IMR-90 (cell line): ENCODE results near the gene MAFB. TPM values are rescaled to one million over a fixed set of nuclear protein-coding genes. Genes with fewer than 3 reads are reported as not detected.

Experiments
- ATAC-seq: fragments of 200-7000 bp; cut with Tn5 transposase; 2 replicates; pipeline ENCODE4 v1.9.1; 2020; ENCODE audit warnings: low read depth, mild to moderate bottlenecking, moderate library complexity
- BruUV-seq: library from RNA; stranded (reverse); fragments of 400-500 nt; replicated peaks from 2 replicates; lab custom pipeline; 2021; lab: Mats Ljungman, UMichigan
- CTCF ChIA-PET: fragments of 300-600 bp; formaldehyde crosslinking; extraction: SDS; loops from one replicate; lab custom pipeline; 2021; ENCODE audit warnings: antibody characterized with exemption; lab: Yijun Ruan, JAX
- POLR2A ChIA-PET: fragments of 300-600 bp; sonication (Branson Sonifier 250); formaldehyde crosslinking; loops from one replicate; lab custom pipeline; 2022; ENCODE audit warnings: antibody characterized with exemption; ENCODE audit not compliant: unreplicated experiment; lab: Charles Lee
- DNase-seq: peaks from one replicate; pipeline ENCODE4 v3.0.0; 2013
- H2AFZ ChIP-seq: replicated peaks from 2 replicates; pipeline ENCODE3; 2013; ENCODE audit warnings: low read length, mild to moderate bottlenecking; ENCODE audit not compliant: poor library complexity
- H2AK5ac ChIP-seq: 2 replicates; pipeline ENCODE4 v1.6.1; 2013; ENCODE audit warnings: low read depth, low read length, inconsistent platforms
- H2AK9ac ChIP-seq: replicated peaks from 2 replicates; pipeline ENCODE3; 2013; ENCODE audit warnings: mild to moderate bottlenecking, low read depth, low read length, moderate library complexity; ENCODE audit not compliant: poor library complexity
- H2BK120ac ChIP-seq: 2 replicates; pipeline ENCODE4 v1.6.1; 2013; ENCODE audit warnings: low read depth, low read length, inconsistent platforms
- H2BK15ac ChIP-seq: 3 replicates; pipeline ENCODE4 v1.6.1; 2013; ENCODE audit warnings: low read depth, low read length, inconsistent platforms
- H2BK20ac ChIP-seq: 2 replicates; pipeline ENCODE4 v1.6.1; 2013; ENCODE audit warnings: low read depth, mild to moderate bottlenecking, inconsistent platforms, low read length, moderate library complexity
- H2BK5ac ChIP-seq: 2 replicates; pipeline ENCODE4 v1.6.1; 2013; ENCODE audit warnings: mild to moderate bottlenecking, low read depth, low read length, inconsistent platforms; ENCODE audit not compliant: poor library complexity, severe bottlenecking
- H3K14ac ChIP-seq: replicated peaks from 2 replicates; pipeline ENCODE4 v1.6.1; 2013; ENCODE audit warnings: low read depth, low read length, inconsistent platforms
- H3K18ac ChIP-seq: 2 replicates; pipeline ENCODE4 v1.6.1; 2013; ENCODE audit warnings: low read depth, low read length, control low read depth
- H3K23ac ChIP-seq: 2 replicates; pipeline ENCODE4 v1.6.1; 2013; ENCODE audit warnings: low read depth, low read length, inconsistent platforms
- H3K27ac ChIP-seq: 2 replicates; pipeline ENCODE4 v1.5.1; 2013; ENCODE audit warnings: mild to moderate bottlenecking, control low read depth, low read length; ENCODE audit not compliant: insufficient read depth
- H3K27me3 ChIP-seq: 2 replicates; pipeline ENCODE4 v1.6.1; 2013; ENCODE audit warnings: low read length; ENCODE audit not compliant: control insufficient read depth, insufficient read depth
- H3K36me3 ChIP-seq: 2 replicates; pipeline ENCODE4 v1.6.1; 2013; ENCODE audit warnings: low read length, mixed read lengths; ENCODE audit not compliant: control insufficient read depth, insufficient read depth
- H3K4ac ChIP-seq: 2 replicates; pipeline ENCODE4 v1.6.1; 2013; ENCODE audit warnings: low read depth, low read length, inconsistent platforms
- H3K4me1 ChIP-seq: 2 replicates; pipeline ENCODE4 v1.6.1; 2013; ENCODE audit warnings: low read length, mixed read lengths; ENCODE audit not compliant: control insufficient read depth, insufficient read depth
- H3K4me2 ChIP-seq: 2 replicates; pipeline ENCODE4 v1.6.1; 2013; ENCODE audit warnings: low read depth, mild to moderate bottlenecking, control low read depth, low read length, moderate library complexity
- H3K4me3 ChIP-seq: 2 replicates; pipeline ENCODE4 v1.5.1; 2013; ENCODE audit warnings: low read depth, mild to moderate bottlenecking, control low read depth, low read length, moderate library complexity; ENCODE audit not compliant: insufficient read depth
- H3K56ac ChIP-seq: 2 replicates; pipeline ENCODE4 v1.6.1; 2013; ENCODE audit warnings: low read length, inconsistent platforms; ENCODE audit not compliant: insufficient read depth; ENCODE audit errors: extremely low read depth
- H3K79me1 ChIP-seq, 2 experiments: 2 replicates each; pipeline ENCODE4 v1.6.1; 2013; ENCODE audit warnings: low read length in 2 of 2, inconsistent platforms in 1 of 2, low read depth in 1 of 2
- H3K9ac ChIP-seq: 2 replicates; pipeline ENCODE4 v1.6.1; 2013; ENCODE audit warnings: low read depth, low read length, control low read depth
- H3K9me1 ChIP-seq: 2 replicates; pipeline ENCODE4 v1.6.1; 2013; ENCODE audit warnings: low read length, inconsistent platforms; ENCODE audit not compliant: insufficient read depth
- H3K9me3 ChIP-seq: 2 replicates; pipeline ENCODE4 v1.6.1; 2013; ENCODE audit warnings: low read length; ENCODE audit not compliant: control insufficient read depth, insufficient read depth
- H4K20me1 ChIP-seq: 2 replicates; pipeline ENCODE4 v1.6.1; 2013; ENCODE audit warnings: low read length, inconsistent platforms; ENCODE audit not compliant: insufficient read depth
- H4K5ac ChIP-seq: 2 replicates; pipeline ENCODE4 v1.6.1; 2013; ENCODE audit warnings: mild to moderate bottlenecking, low read depth, low read length, control low read depth
- H4K8ac ChIP-seq, 2 experiments: 2 replicates each; pipeline ENCODE4 v1.6.1; 2013; ENCODE audit warnings: low read depth in 2 of 2, low read length in 2 of 2, control low read depth in 1 of 2, inconsistent platforms in 1 of 2
- H4K91ac ChIP-seq: 2 replicates; pipeline ENCODE4 v1.6.1; 2013; ENCODE audit warnings: low read depth, low read length, inconsistent platforms; ENCODE audit not compliant: insufficient read depth
- BHLHE40 ChIP-seq: fragments of 150-350 bp; IDR thresholded peaks from 2 replicates; pipeline ENCODE4 v1.6.1; 2016; ENCODE audit warnings: mild to moderate bottlenecking, low read depth, low read length
- CEBPB ChIP-seq: IDR thresholded peaks from 2 replicates; pipeline ENCODE4 v1.6.1; 2012; ENCODE audit warnings: low read depth, low read length, improper control_type of control experiment
- FOS ChIP-seq: fragments of 150-350 bp; IDR thresholded peaks from 2 replicates; pipeline ENCODE4 v1.6.1; 2016; ENCODE audit warnings: low read depth, low read length
- MAZ ChIP-seq: IDR thresholded peaks from 2 replicates; pipeline ENCODE4 v1.6.1; 2012; ENCODE audit warnings: low read depth, mild to moderate bottlenecking, low read length, improper control_type of control experiment, moderate library complexity, borderline replicate concordance
- MXI1 ChIP-seq: IDR thresholded peaks from 2 replicates; pipeline ENCODE4 v1.6.1; 2012; ENCODE audit warnings: low read depth, mild to moderate bottlenecking, low read length, moderate library complexity, borderline replicate concordance
- NFE2L2 ChIP-seq: fragments of 150-350 bp; IDR thresholded peaks from 2 replicates; pipeline ENCODE4 v1.6.1; 2016; ENCODE audit warnings: low read depth, mild to moderate bottlenecking, low read length
- RAD21 ChIP-seq: IDR thresholded peaks from 2 replicates; pipeline ENCODE4 v1.6.1; 2012; ENCODE audit warnings: low read length, improper control_type of control experiment
- RCOR1 ChIP-seq: IDR thresholded peaks from 2 replicates; pipeline ENCODE4 v1.6.1; 2012; ENCODE audit warnings: mild to moderate bottlenecking, low read length, improper control_type of control experiment; ENCODE audit not compliant: insufficient replicate concordance
- RFX5 ChIP-seq: IDR thresholded peaks from 2 replicates; pipeline ENCODE4 v1.8.0; 2012; ENCODE audit warnings: low read depth, mild to moderate bottlenecking, low read length, moderate library complexity
- WGBS, 2 experiments: methylation state at CpG; one replicate each; pipeline versions ENCODE4 v1.1.5 to v1.1.7; 2013; ENCODE audit warnings: missing lambda C conversion rate in 2 of 2; ENCODE audit not compliant: insufficient read length in 1 of 2; ENCODE audit errors: extremely low coverage in 2 of 2; 5-methylcytosine and 5-hydroxymethylcytosine counted together
- dilution Hi-C: fragments of 300-500 bp; cut with HindIII; formaldehyde crosslinking; loops from one replicate; pipeline ENCODE4 v1.14.3; 2018; ENCODE audit warnings: low sequenced_read_pairs; ENCODE audit not compliant: unreplicated experiment
- in situ Hi-C: fragments of 300-500 bp; cut with MboI; formaldehyde crosslinking; loops from 3 replicates; pipeline ENCODE4 v1.14.3; 2019; ENCODE audit warnings: low sequenced_read_pairs, inconsistent platforms, mixed read lengths
- intact Hi-C: fragments of 100-400 bp; cut with micrococcal nuclease; formaldehyde crosslinking; loops from 2 replicates; pipeline ENCODE4 v1.10.0; 2022
- polyA plus RNA-seq, 3 experiments: library from polyadenylated mRNA; depleted of rRNA; stranded (reverse); fragments of >200 nt; gene quantifications; 2 replicates each; pipeline ENCODE4 v1.2.3, GENCODE V29; 2012; ENCODE audit warnings: low replicate concordance in 1 of 3
- total RNA-seq: library from RNA; depleted of rRNA; stranded (reverse); fragments of >200 nt; gene quantifications from 2 replicates; pipeline ENCODE4 v1.2.3, GENCODE V29; 2012
- TF ChIP-seq, protein P1 (sequence below): conservative IDR thresholded peaks from 2 replicates; pipeline ENCODE4 v1.5.1; 2012; ENCODE audit warnings: mild to moderate bottlenecking, low read depth, low read length, improper control_type of control experiment
- TF ChIP-seq, protein P2 (sequence below): fragments of 150-350 bp; IDR thresholded peaks from 2 replicates; pipeline ENCODE4 v1.6.1; 2017; ENCODE audit warnings: mild to moderate bottlenecking, antibody characterized with exemption, low read length, low read depth

The MAFB gene
- total and polyA plus RNA-seq, 2 of the 4 experiments (the other 2 are of a cell fraction), result 0.07 TPM; not detected in 1

DNA sequence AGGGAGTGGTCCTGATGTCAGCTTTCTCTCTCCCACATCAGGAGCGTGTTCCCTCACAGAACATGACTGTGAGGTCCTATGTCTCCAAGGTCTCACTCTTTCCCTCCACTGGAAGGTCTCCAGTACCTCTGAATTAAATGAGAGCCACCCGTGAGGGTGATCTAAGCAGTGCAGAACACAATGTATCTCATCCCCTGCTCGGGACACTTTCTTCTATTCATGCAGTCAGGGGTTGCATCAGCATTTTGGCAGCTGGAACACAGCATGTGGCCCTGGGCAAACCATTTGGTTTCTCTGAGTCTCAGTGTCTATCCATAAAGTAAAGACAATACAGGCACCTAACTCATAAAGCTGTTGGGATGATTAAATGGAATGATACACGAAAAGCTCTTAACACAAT is 34.2 kb downstream of the MAFB start:
- H2AK9ac ChIP-seq, result no peak overlapping the region
- H3K23ac ChIP-seq, result no peak overlapping the region
- H3K4ac ChIP-seq, result no peak overlapping the region
- ATAC-seq, result no peak
- H3K79me1 ChIP-seq, result no peaks in the 10 kb centered on the region
- H3K36me3 ChIP-seq, result no peaks in the 10 kb centered on the region
- TF ChIP-seq, protein P1, sequence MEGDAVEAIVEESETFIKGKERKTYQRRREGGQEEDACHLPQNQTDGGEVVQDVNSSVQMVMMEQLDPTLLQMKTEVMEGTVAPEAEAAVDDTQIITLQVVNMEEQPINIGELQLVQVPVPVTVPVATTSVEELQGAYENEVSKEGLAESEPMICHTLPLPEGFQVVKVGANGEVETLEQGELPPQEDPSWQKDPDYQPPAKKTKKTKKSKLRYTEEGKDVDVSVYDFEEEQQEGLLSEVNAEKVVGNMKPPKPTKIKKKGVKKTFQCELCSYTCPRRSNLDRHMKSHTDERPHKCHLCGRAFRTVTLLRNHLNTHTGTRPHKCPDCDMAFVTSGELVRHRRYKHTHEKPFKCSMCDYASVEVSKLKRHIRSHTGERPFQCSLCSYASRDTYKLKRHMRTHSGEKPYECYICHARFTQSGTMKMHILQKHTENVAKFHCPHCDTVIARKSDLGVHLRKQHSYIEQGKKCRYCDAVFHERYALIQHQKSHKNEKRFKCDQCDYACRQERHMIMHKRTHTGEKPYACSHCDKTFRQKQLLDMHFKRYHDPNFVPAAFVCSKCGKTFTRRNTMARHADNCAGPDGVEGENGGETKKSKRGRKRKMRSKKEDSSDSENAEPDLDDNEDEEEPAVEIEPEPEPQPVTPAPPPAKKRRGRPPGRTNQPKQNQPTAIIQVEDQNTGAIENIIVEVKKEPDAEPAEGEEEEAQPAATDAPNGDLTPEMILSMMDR, result no peak
- TF ChIP-seq MAZ (no peak), BHLHE40 (no peak), NFE2L2 (no peak), CEBPB (no peak), RFX5 (no peak), FOS (no peak), RCOR1 (no peak), MXI1 (no peak), RAD21 (no peak)
- TF ChIP-seq, protein P2, sequence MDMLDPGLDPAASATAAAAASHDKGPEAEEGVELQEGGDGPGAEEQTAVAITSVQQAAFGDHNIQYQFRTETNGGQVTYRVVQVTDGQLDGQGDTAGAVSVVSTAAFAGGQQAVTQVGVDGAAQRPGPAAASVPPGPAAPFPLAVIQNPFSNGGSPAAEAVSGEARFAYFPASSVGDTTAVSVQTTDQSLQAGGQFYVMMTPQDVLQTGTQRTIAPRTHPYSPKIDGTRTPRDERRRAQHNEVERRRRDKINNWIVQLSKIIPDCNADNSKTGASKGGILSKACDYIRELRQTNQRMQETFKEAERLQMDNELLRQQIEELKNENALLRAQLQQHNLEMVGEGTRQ, result no peak
- no peak for DNase-seq
- no peak overlapping the region for H3K4me2 ChIP-seq
- H3K9me3 ChIP-seq, result no peaks in the 10 kb centered on the region
- H4K91ac ChIP-seq, result no peak overlapping the region
- H3K18ac ChIP-seq, result no peak overlapping the region
- H3K14ac ChIP-seq, result no peak overlapping the region
- no peak overlapping the region for H4K5ac ChIP-seq
- peaks cover 7% of the 10 kb centered on the region; the same call in 1 of the 2 replicates for H3K27me3 ChIP-seq
- H4K8ac ChIP-seq, result no peak overlapping the region
- no peaks in the 10 kb centered on the region for H4K20me1 ChIP-seq
- BruUV-seq, result no TSS peak
- no peak overlapping the region for H2BK120ac ChIP-seq
- no peak overlapping the region for H2BK5ac ChIP-seq
- no peak overlapping the region for H2BK15ac ChIP-seq
- no peaks in the 10 kb centered on the region for H3K9me1 ChIP-seq
- H3K4me3 ChIP-seq, result no peak overlapping the region
- no peak overlapping the region for H3K9ac ChIP-seq
- intact Hi-C loops (no loop called here), in situ Hi-C loops (no loop called here), dilution Hi-C loops (no loop called here)
- POLR2A ChIA-PET, result no interaction called here
- H2BK20ac ChIP-seq, result no peak overlapping the region
- no peak overlapping the region for H2AK5ac ChIP-seq
- no peak overlapping the region for H3K56ac ChIP-seq
- no peak overlapping the region for H2AFZ ChIP-seq
- H3K4me1 ChIP-seq, result no peaks in the 10 kb centered on the region
- CTCF ChIA-PET, result no interaction called here
- 20% methylated on average over 1 of the region's 4 CpGs; no CpG with 5 or more reads in 1 of the 2 experiments for WGBS, 2 experiments
- H3K27ac ChIP-seq, result no peak overlapping the region
